ENCODE data around the gene DENND1A. TPM values are rescaled to one million over a fixed set of nuclear protein-coding genes. Genes with fewer than 3 reads are reported as not detected.

Gene DENND1A
- total RNA-seq, 1 experiment from 2014 or later, result 23.5 TPM

GRCh38 chr9:123359546-123359945 is 570.4 kb downstream of the DENND1A start:
- POLR2A ChIA-PET, result no interaction called here
- no peaks in the 10 kb centered on the region for H3K36me3 Mint-ChIP-seq
- peaks cover 11% of the 10 kb centered on the region for H3K27me3 Mint-ChIP-seq (ENCODE audit: low read depth)
- H3K9me3 Mint-ChIP-seq, result no peaks in the 10 kb centered on the region
- H3K27ac Mint-ChIP-seq, result no peak overlapping the region
- no peak for TF ChIP-seq PRRX2 (CRISPR knock-in tag; IDR thresholded peaks at IDR 0.05)
- TF ChIP-seq ZNF121 (CRISPR knock-in tag; IDR thresholded peaks at IDR 0.05), result 0 out of 2 replicates have a peak, but pooled peaks have one; percentile 26
- DNase-seq (ENCODE audit: low spot score) (no peak), ATAC-seq (no peak)
- H3K4me3 Mint-ChIP-seq, result no peak overlapping the region
- peaks cover 59% of the 10 kb centered on the region for H3K4me1 Mint-ChIP-seq
- CTCF ChIA-PET, result interaction anchor here (0.7 to 3.7 kb wide), 8 partner anchors 9 to 686 kb away, joined by 3 to 23 read pairs (median 5); no protein-coding TSS in a partner anchor

- Mint-ChIP-seq H3K27ac (no peak overlapping the region), H3K36me3 (no peaks in the 10 kb centered on the region), H3K4me3 (no peak overlapping the region), H3K27me3 (ENCODE audit: low read depth) (peaks cover 14% of the 10 kb centered on the region), H3K9me3 (no peaks in the 10 kb centered on the region), H3K4me1 (peaks cover 63% of the 10 kb centered on the region)
- ChIA-PET CTCF (interaction anchor here (0.7 to 3.7 kb wide), 7 partner anchors 9 to 687 kb away, joined by 3 to 23 read pairs (median 6); no protein-coding TSS in a partner anchor), POLR2A (no interaction called here)
- no peak for ATAC-seq
- no peak for DNase-seq (ENCODE audit: low spot score)
- TF ChIP-seq USF1 (CRISPR knock-in tag; IDR thresholded peaks at IDR 0.05) (no peak), FOXJ3 (CRISPR knock-in tag; IDR thresholded peaks at IDR 0.05; ENCODE audit: borderline replicate concordance) (no peak), PRRX2 (CRISPR knock-in tag; IDR thresholded peaks at IDR 0.05) (no peak), NFATC4 (CRISPR knock-in tag; IDR thresholded peaks at IDR 0.05) (no peak), NFE2L1 (CRISPR knock-in tag; IDR thresholded peaks at IDR 0.05) (no peak), ZNF232 (CRISPR knock-in tag; IDR thresholded peaks at IDR 0.05) (no peak)
These were observed 570.8 kb downstream of the DENND1A start for GRCh38 chr9:123359106-123359505.

DNA sequence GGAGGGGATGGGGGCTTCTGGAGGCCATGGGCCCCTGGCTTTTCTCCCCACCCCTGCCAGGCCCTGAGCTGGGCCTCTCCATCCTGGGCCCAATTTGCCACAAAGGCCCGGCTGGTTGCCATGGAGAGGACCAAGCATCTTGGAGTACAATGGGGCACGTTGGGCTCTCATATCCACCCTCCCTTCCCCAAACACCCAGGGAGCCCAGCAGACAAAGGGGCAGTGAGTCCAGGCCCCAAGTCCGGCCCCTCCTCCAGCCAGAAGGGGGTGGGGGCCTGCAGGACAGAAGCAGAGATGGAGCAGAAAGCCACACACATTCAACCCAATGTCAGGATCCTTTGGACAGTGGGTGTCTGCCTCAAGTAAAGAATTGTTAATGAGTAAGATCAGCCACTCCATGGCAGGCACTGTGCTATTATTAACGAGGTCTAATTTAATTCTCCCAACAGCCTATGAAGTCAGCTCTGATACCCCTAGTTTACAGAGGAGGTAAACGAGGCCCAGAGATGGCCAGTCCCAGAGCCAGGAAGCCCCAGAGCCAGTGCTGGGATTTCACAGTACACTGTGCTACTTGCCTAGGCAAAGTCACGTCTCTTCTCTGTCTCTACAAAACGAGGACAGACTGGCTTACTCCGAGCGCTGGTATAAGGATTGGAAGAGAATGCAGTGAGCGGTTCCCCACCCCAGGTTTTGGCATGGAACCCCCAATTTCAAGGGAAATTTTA is 571.6 kb downstream of the DENND1A start:
- ATAC-seq, result 0 out of 2 replicates have a peak, but pooled peaks have one; percentile 1
- POLR2A ChIA-PET, result interaction anchor here (0.6 kb wide), 1 partner anchor 231 kb away, joined by 3 read pairs; no protein-coding TSS in a partner anchor
- H3K4me3 Mint-ChIP-seq, result no peak overlapping the region
- CTCF ChIA-PET, result interaction anchor here (0.7 to 5.8 kb wide), 4 partner anchors 8 to 527 kb away, joined by 3 to 80 read pairs (median 19); no protein-coding TSS in a partner anchor
- TF ChIP-seq MXD4 (CRISPR knock-in tag; IDR thresholded peaks at IDR 0.05; ENCODE audit: borderline replicate concordance), result no peak
- TF ChIP-seq ZNF423 (CRISPR knock-in tag; IDR thresholded peaks at IDR 0.05), result no peak
- TF ChIP-seq FOXP1 (CRISPR knock-in tag; IDR thresholded peaks at IDR 0.05; ENCODE audit: borderline replicate concordance), result 0 out of 2 replicates have a peak, but pooled peaks have one; percentile 7
- TF ChIP-seq STAT6 (CRISPR knock-in tag; conservative IDR thresholded peaks at IDR 0.05; ENCODE audit: low read depth), result no peak
- no peak for TF ChIP-seq TEAD4 (CRISPR knock-in tag; IDR thresholded peaks at IDR 0.05)
- TF ChIP-seq, protein P1, sequence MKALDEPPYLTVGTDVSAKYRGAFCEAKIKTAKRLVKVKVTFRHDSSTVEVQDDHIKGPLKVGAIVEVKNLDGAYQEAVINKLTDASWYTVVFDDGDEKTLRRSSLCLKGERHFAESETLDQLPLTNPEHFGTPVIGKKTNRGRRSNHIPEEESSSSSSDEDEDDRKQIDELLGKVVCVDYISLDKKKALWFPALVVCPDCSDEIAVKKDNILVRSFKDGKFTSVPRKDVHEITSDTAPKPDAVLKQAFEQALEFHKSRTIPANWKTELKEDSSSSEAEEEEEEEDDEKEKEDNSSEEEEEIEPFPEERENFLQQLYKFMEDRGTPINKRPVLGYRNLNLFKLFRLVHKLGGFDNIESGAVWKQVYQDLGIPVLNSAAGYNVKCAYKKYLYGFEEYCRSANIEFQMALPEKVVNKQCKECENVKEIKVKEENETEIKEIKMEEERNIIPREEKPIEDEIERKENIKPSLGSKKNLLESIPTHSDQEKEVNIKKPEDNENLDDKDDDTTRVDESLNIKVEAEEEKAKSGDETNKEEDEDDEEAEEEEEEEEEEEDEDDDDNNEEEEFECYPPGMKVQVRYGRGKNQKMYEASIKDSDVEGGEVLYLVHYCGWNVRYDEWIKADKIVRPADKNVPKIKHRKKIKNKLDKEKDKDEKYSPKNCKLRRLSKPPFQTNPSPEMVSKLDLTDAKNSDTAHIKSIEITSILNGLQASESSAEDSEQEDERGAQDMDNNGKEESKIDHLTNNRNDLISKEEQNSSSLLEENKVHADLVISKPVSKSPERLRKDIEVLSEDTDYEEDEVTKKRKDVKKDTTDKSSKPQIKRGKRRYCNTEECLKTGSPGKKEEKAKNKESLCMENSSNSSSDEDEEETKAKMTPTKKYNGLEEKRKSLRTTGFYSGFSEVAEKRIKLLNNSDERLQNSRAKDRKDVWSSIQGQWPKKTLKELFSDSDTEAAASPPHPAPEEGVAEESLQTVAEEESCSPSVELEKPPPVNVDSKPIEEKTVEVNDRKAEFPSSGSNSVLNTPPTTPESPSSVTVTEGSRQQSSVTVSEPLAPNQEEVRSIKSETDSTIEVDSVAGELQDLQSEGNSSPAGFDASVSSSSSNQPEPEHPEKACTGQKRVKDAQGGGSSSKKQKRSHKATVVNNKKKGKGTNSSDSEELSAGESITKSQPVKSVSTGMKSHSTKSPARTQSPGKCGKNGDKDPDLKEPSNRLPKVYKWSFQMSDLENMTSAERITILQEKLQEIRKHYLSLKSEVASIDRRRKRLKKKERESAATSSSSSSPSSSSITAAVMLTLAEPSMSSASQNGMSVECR (CRISPR knock-in tag; IDR thresholded peaks at IDR 0.05; ENCODE audit: borderline replicate concordance), result no peak
- DNase-seq (ENCODE audit: low spot score), result no peak
- peaks cover 66% of the 10 kb centered on the region for H3K4me1 Mint-ChIP-seq
- H3K27ac Mint-ChIP-seq, result no peak overlapping the region
- peaks cover 8% of the 10 kb centered on the region for H3K27me3 Mint-ChIP-seq (ENCODE audit: low read depth)
- no peaks in the 10 kb centered on the region for H3K36me3 Mint-ChIP-seq
- H3K9me3 Mint-ChIP-seq, result no peaks in the 10 kb centered on the region
